Adipocyte (in vitro differentiated cells): ENCODE measurements around the gene GLCE.
"Not testable (repeated sequence)": the region's sequence is repeated elsewhere in the genome, so short reads cannot be mapped to it uniquely, and the experiment has no call there.

Experiments
- DNase-seq: peaks from one replicate; pipeline ENCODE4 v3.0.0-alpha.2; 2015; ENCODE audit warnings: low read depth
- H3K27me3 ChIP-seq: replicated peaks from 2 replicates; pipeline ENCODE4 v1.7.0; 2013; ENCODE audit warnings: mild to moderate bottlenecking, low read length, moderate library complexity; ENCODE audit not compliant: control insufficient read depth, insufficient read depth
- H3K36me3 ChIP-seq: 2 replicates; pipeline ENCODE4 v1.7.0; 2013; ENCODE audit warnings: low read length, mild to moderate bottlenecking, moderate library complexity; ENCODE audit not compliant: control insufficient read depth, insufficient read depth, severe bottlenecking
- H3K4me1 ChIP-seq: 2 replicates; pipeline ENCODE4 v1.7.0; 2013; ENCODE audit warnings: mild to moderate bottlenecking, low read length, moderate library complexity; ENCODE audit not compliant: control insufficient read depth, insufficient read depth
- H3K4me3 ChIP-seq: 2 replicates; pipeline ENCODE4 v1.7.0; 2013; ENCODE audit warnings: mild to moderate bottlenecking, low read length, moderate library complexity
- H3K9ac ChIP-seq: 2 replicates; pipeline ENCODE4 v1.7.0; 2013; ENCODE audit warnings: mild to moderate bottlenecking, low read length, moderate library complexity
- H3K9me3 ChIP-seq: 2 replicates; pipeline ENCODE4 v1.7.0; 2013; ENCODE audit warnings: mild to moderate bottlenecking, low read length, moderate library complexity; ENCODE audit not compliant: control insufficient read depth

Gene GLCE

DNA sequence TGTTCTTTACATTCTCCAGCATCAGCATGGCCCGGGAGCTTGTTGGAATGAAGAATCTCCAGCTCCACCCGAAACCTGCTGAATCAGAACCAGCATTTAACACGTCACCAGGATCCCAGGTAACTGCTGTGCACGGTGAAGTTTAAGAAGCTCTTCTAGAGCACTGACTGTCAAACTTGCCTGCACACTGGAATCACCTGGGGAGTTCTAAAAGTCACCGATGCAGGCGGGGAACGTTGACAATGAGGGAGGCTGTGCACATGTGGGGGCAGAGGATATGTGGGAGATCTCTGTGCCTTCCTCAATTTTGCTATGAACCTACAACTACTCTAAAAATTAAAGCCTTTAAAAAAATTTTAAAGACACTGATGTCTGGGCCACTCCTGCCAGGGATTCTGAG, 119.2 kb downstream of the GLCE start:
- H3K36me3 ChIP-seq = no peaks in the 10 kb centered on the region
- no peaks in the 10 kb centered on the region for H3K27me3 ChIP-seq
- no peak for DNase-seq

GRCh38 chr15:69280783-69281182, 120.3 kb downstream of the GLCE start:
- no peak overlapping the region for H3K4me3 ChIP-seq
- no peaks in the 10 kb centered on the region for H3K36me3 ChIP-seq
- peak; percentile 34 for DNase-seq
- no peak overlapping the region for H3K9ac ChIP-seq
- H3K4me1 ChIP-seq = peaks cover 2% of the 10 kb centered on the region
- no peaks in the 10 kb centered on the region for H3K27me3 ChIP-seq
- no peaks in the 10 kb centered on the region for H3K9me3 ChIP-seq

More for the DNA sequence above, 119.2 kb downstream of the GLCE start:
- Histone ChIP-seq H3K9me3 (no peaks in the 10 kb centered on the region), H3K9ac (no peak overlapping the region), H3K4me1 (peaks cover 2% of the 10 kb centered on the region), H3K4me3 (no peak overlapping the region)

GRCh38 chr15:69282104-69282743, 121.8 kb downstream of the GLCE start:
- Histone ChIP-seq H3K4me3 (no peak overlapping the region), H3K9me3 (no peaks in the 10 kb centered on the region), H3K4me1 (peaks cover 2% of the 10 kb centered on the region), H3K27me3 (no peaks in the 10 kb centered on the region), H3K9ac (no peak overlapping the region), H3K36me3 (no peaks in the 10 kb centered on the region)
- DNase-seq = no peak

GRCh38 chr15:69285834-69286233, 125.4 kb downstream of the GLCE start:
- Histone ChIP-seq H3K4me3 (no peak overlapping the region), H3K36me3 (no peaks in the 10 kb centered on the region), H3K9ac (no peak overlapping the region), H3K4me1 (peaks cover 21% of the 10 kb centered on the region), H3K9me3 (no peaks in the 10 kb centered on the region), H3K27me3 (no peaks in the 10 kb centered on the region)
- DNase-seq = no peak

- no peaks in the 10 kb centered on the region for H3K36me3 ChIP-seq
- no peak for DNase-seq
- H3K9ac ChIP-seq = no peak overlapping the region
- peaks cover 22% of the 10 kb centered on the region for H3K4me1 ChIP-seq
- no peak overlapping the region for H3K4me3 ChIP-seq
- H3K27me3 ChIP-seq = no peaks in the 10 kb centered on the region
- no peaks in the 10 kb centered on the region for H3K9me3 ChIP-seq
Measured at GRCh38 chr15:69288011-69288410, 127.6 kb downstream of the GLCE start.

DNA sequence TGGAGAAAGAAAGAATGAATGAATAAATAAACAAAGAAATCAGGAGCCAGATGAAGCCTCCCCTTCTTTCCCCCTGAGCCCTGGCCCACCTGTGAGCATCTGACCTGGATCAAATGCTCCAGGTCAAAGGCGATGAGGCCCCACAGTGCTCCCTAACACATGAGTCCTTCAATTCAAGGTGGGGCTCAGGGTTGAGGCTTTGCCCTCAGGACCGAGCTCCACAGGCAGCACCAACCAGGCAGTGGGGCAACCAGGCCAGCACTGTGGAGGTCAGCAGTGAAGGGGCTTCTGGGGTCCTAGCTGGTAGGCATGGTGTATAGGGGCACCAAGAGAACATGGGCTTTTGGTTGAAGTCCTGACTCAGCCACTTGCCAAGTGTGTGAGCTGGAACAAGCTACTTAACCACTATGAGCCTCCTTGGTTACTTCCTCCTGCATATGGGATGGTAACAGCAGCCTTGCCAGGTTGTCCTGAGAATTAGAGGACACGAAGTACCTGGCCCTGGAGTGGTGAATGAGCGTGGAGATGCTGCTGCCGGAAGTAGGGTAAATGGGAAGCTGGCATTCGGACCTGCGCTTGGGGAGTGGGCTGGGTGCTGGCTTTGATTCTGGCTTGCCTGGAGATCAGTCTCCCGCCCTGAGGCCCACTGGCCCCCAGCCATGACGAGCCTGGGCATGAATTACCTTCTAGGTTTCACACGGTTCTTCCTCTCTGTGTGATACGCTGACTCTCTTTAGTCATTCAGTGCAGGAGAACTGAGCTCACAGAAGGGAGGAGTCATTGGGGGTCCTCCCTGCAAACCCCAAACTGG, 128.3 kb downstream of the GLCE start:
- DNase-seq = no peak
- H3K36me3 ChIP-seq = no peaks in the 10 kb centered on the region
- H3K9ac ChIP-seq = no peak overlapping the region
- no peaks in the 10 kb centered on the region for H3K9me3 ChIP-seq
- H3K4me3 ChIP-seq = no peak overlapping the region
- no peaks in the 10 kb centered on the region for H3K27me3 ChIP-seq
- H3K4me1 ChIP-seq = peaks cover 22% of the 10 kb centered on the region

DNA sequence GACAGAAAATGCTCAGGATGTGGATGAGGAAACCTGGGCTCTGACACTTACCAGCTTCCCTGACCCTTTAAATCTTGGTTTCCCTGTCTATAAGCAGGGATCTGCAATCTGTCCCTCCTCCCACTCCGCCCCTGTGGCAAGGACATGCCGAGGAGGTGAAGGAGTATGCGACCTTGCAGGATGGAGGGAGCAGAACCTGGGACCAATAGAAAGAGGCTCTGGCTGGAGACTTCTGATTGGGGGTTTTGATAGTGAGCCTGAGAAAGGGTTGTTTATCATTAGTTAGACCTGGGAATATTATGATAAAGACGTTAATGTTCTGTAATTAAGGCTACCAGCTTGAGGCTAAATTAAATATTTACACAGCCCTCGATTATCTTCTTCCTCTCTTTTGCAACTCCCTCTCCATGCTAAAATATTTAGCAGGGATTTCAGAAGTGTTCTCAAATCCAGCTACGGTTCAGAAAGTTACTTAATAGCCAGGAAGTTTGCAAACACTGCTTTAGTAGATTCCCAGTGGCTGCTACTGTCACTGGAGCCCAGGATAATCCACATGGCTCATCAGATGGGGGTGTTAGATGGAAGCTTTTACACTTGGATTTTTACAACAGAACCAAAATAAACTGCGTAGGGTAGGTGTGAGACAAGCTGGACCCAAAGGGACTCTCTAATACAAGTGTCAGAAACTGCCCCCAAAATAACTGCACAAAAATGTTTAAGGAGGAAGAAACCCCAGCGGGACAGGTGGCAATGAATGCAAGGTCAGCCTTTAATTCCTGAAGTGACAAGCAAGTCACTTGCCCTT, 129.1 kb downstream of the GLCE start:
- DNase-seq = no peak
- Histone ChIP-seq H3K9ac (no peak overlapping the region), H3K9me3 (no peaks in the 10 kb centered on the region), H3K27me3 (no peaks in the 10 kb centered on the region), H3K4me1 (peaks cover 22% of the 10 kb centered on the region), H3K36me3 (no peaks in the 10 kb centered on the region), H3K4me3 (no peak overlapping the region)

- H3K9ac ChIP-seq = no peak overlapping the region
- peaks cover 4% of the 10 kb centered on the region for H3K9me3 ChIP-seq
- H3K27me3 ChIP-seq = no peaks in the 10 kb centered on the region
- no peak overlapping the region for H3K4me3 ChIP-seq
- peaks cover 22% of the 10 kb centered on the region for H3K4me1 ChIP-seq
- DNase-seq = no peak
- no peaks in the 10 kb centered on the region for H3K36me3 ChIP-seq
Measured at GRCh38 chr15:69290346-69291164, 130.1 kb downstream of the GLCE start.

DNA sequence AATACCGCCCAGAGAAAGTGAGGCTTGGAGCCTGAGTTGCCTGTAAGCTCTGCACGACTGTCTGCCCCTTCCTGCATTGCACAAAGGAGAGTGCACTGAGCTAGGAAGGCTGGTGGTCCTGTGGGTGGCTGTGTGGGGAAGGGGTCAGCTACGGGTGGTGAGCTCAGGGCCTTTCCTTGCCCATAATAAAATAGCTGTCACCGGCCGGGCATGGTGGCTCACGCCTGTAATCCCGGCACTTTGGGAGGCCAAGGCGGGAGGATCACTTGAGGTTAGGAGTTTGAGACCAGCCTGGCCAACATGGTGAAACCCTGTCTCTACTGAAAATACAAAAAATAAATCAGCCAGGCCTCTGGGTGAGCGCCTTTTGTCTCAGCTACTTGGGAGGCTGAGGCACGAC, 131.2 kb downstream of the GLCE start:
- H3K4me3 ChIP-seq, H3K27me3 ChIP-seq, H3K9me3 ChIP-seq, H3K36me3 ChIP-seq, DNase-seq, H3K9ac ChIP-seq: not testable (repeated sequence)
- H3K4me1 ChIP-seq = peaks cover 22% of the 10 kb centered on the region

- H3K9ac ChIP-seq = no peak overlapping the region
- no peak overlapping the region for H3K4me3 ChIP-seq
- no peak for DNase-seq
- H3K27me3 ChIP-seq = peaks cover 7% of the 10 kb centered on the region
- peaks cover 22% of the 10 kb centered on the region for H3K4me1 ChIP-seq
- H3K36me3 ChIP-seq = no peaks in the 10 kb centered on the region
- H3K9me3 ChIP-seq = peaks cover 4% of the 10 kb centered on the region
Measured at GRCh38 chr15:69292826-69293420, 132.5 kb downstream of the GLCE start.
